ENCODE results near the gene SS18L1.

SS18L1 gene

GRCh38 chr20:62172666-62173065 is 29.1 kb downstream of the SS18L1 start:
- TF ChIP-seq ZFX (IDR thresholded peaks at IDR 0.05), result no peak
- TF ChIP-seq, protein P1, sequence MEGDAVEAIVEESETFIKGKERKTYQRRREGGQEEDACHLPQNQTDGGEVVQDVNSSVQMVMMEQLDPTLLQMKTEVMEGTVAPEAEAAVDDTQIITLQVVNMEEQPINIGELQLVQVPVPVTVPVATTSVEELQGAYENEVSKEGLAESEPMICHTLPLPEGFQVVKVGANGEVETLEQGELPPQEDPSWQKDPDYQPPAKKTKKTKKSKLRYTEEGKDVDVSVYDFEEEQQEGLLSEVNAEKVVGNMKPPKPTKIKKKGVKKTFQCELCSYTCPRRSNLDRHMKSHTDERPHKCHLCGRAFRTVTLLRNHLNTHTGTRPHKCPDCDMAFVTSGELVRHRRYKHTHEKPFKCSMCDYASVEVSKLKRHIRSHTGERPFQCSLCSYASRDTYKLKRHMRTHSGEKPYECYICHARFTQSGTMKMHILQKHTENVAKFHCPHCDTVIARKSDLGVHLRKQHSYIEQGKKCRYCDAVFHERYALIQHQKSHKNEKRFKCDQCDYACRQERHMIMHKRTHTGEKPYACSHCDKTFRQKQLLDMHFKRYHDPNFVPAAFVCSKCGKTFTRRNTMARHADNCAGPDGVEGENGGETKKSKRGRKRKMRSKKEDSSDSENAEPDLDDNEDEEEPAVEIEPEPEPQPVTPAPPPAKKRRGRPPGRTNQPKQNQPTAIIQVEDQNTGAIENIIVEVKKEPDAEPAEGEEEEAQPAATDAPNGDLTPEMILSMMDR (conservative IDR thresholded peaks at IDR 0.05), result no peak
- H3K27ac ChIP-seq, result no peak overlapping the region

GRCh38 chr20:62174021-62174804 is 30.6 kb downstream of the SS18L1 start:
- no peak overlapping the region for H3K27ac ChIP-seq
- TF ChIP-seq, protein P1 (conservative IDR thresholded peaks at IDR 0.05), result no peak
- TF ChIP-seq ZFX (IDR thresholded peaks at IDR 0.05), result no peak

DNA sequence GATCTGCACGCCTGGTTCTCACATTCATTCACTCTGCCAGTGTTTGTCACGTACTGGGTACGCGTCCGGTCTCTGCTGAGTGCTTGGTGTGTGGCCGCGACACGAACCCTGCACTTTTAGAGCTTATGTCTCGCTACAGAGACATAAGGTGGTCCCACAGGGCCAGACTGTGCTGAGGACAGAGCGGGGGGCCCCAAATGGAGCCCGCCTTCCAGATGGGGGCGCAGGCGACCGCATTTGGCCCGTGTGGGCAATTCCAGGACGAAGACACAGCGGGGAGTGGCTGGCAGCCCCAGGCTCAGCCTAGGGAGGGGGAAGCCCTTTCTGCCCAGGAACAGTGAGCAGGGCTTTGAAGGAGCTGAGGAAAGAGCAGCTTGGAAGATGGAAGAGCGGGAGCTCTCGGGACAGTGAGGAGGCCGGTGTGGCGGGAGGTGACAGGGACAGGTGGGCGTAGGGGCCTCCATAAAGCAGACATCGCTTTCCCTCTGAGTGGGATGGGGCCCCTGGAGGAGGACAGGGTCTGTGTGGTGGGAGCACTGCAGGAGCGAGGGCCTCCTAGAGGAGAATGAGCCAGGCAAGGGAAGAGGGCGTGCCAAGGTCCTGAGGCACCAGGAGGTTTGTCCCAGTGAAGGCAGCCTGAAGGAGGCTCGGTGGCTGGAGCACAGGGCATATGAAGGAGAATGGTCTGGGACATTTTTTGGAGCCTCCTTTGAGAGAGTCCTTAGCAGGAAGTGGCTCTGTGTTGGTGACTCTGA is 31.5 kb downstream of the SS18L1 start:
- TF ChIP-seq ZFX (IDR thresholded peaks at IDR 0.05), result no peak
- TF ChIP-seq, protein P1 (conservative IDR thresholded peaks at IDR 0.05), result no peak
- H3K27ac ChIP-seq, result no peak overlapping the region

DNA sequence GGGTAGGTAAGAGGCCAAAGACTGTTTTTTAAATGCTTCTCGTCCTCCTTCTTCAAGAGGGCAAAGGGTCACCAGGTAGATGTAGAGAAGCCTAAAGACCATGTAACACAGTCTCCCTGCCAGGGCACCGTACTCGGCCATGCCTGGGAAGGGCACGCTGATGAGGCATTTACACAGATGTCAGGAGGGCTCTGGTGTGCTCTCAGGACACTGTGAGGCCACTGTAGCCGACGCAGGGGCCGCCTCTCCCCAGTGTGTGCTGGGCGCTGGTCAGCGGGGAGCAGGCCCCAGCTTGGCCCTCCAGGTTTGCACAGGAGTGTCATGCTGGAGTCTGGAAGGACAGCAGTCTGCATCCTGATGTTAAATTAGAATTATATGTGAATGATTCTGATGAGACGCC is 32.1 kb downstream of the SS18L1 start:
- no peak for TF ChIP-seq ZFX (IDR thresholded peaks at IDR 0.05)
- TF ChIP-seq, protein P1 (conservative IDR thresholded peaks at IDR 0.05), result no peak
- H3K27ac ChIP-seq, result no peak overlapping the region

GRCh38 chr20:62176866-62177265 is 33.3 kb downstream of the SS18L1 start:
- TF ChIP-seq ZFX (IDR thresholded peaks at IDR 0.05), result no peak
- TF ChIP-seq, protein P1 (conservative IDR thresholded peaks at IDR 0.05), result no peak

GRCh38 chr20:62177307-62177706 is 33.7 kb downstream of the SS18L1 start:
- H3K27ac ChIP-seq, result no peak overlapping the region
- TF ChIP-seq, protein P1 (conservative IDR thresholded peaks at IDR 0.05), result no peak
- no peak for TF ChIP-seq ZFX (IDR thresholded peaks at IDR 0.05)

More at GRCh38 chr20:62176866-62177265, 33.3 kb downstream of the SS18L1 start:
- H3K27ac ChIP-seq, result no peak overlapping the region

Data from C4-2B (cell line).